ENCODE data around the gene ZSCAN5B. TPM values are rescaled to one million over a fixed set of nuclear protein-coding genes. Genes with fewer than 3 reads are reported as not detected.

Gene ZSCAN5B
- total and polyA plus RNA-seq, 8 donors, result 0.14 to 0.22 (median 0.21) TPM; not detected in 4

- DNase-seq (no peak), ATAC-seq (no peak)
- H3K4me3 ChIP-seq, result no peak within 1 kb of the TSS
- TF ChIP-seq CTCF (IDR thresholded peaks at IDR 0.05), result no peak
- intact Hi-C loops (cut with DNase I), result no loop called here
- H3K4me1 ChIP-seq, result no peaks in the 10 kb centered on the region
- H3K27me3 ChIP-seq, result peaks cover 0 to 7% of the 10 kb centered on the region in 2 donors
- H3K36me3 ChIP-seq, result no peaks in the 10 kb centered on the region
- H3K27ac ChIP-seq, result no peak within 1 kb of the TSS
- H3K9me3 ChIP-seq, result no peaks in the 10 kb centered on the region
Measured at GRCh38 chr19:56201973-56202372, 4.4 kb upstream of the ZSCAN5B start, which contains the start of gene ZSCAN5C. ZSCAN5C (plus strand) TSS chr19:56202273; CDS start chr19:56205914, 3,641 bp downstream.

GRCh38 chr19:56199687-56200086, 2.1 kb upstream of the ZSCAN5B start:
- H3K9me3 ChIP-seq, result no peaks in the 10 kb centered on the region
- DNase-seq (no peak), ATAC-seq (no peak)
- intact Hi-C loops (cut with DNase I), result no loop called here
- TF ChIP-seq CTCF (IDR thresholded peaks at IDR 0.05), result no peak
- peaks cover 0 to 12% of the 10 kb centered on the region in 2 donors for H3K27me3 ChIP-seq
- H3K4me3 ChIP-seq, result no peak overlapping the region
- H3K4me1 ChIP-seq, result no peaks in the 10 kb centered on the region
- H3K27ac ChIP-seq, result no peak overlapping the region
- H3K36me3 ChIP-seq, result no peaks in the 10 kb centered on the region

DNA sequence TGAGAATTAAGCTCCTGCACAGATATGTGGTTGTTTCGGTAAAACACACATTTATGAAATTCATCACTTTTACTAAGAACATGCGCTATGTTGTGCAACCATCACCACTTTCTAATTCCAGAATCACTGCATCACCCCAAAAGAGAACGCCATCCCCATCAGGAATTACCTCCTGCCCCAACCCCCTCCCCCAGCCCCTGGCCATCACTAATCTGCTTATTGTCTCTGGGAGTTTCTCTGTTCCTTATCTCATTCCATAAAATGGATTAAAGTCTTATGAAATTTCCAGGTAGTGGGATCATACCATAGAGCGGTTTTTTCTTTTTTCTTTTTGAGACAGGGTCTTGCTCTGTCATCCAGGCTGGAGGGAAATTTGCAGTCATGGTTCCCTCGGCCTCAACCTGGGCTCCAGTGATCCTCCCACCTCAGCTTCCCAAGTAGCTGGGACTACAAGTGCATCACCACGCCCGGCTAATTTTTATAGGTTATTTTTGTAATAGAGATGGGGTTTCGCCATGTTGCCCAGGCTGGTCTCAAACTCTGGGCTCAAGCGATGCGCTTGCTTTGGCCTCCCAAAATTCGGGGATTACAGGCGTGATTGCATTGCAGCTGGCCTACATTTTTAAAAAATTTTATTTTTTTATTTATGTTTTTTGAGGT, 3.5 kb downstream of the ZSCAN5B start:
- H3K9me3 ChIP-seq, result no peaks in the 10 kb centered on the region
- no peak overlapping the region for H3K4me3 ChIP-seq
- DNase-seq (no peak), ATAC-seq (no peak)
- H3K4me1 ChIP-seq, result no peaks in the 10 kb centered on the region
- intact Hi-C loops (cut with DNase I), result no loop called here
- H3K27me3 ChIP-seq, result peaks cover 0 to 5% of the 10 kb centered on the region in 2 donors
- no peak overlapping the region for H3K27ac ChIP-seq
- no peak for TF ChIP-seq CTCF (IDR thresholded peaks at IDR 0.05)
- no peaks in the 10 kb centered on the region for H3K36me3 ChIP-seq

- ATAC-seq, result no peak
- Histone ChIP-seq H3K27me3 (peaks cover 0 to 5% of the 10 kb centered on the region in 2 donors), H3K9me3 (no peaks in the 10 kb centered on the region), H3K4me1 (no peaks in the 10 kb centered on the region), H3K27ac (no peak overlapping the region), H3K4me3 (no peak overlapping the region), H3K36me3 (no peaks in the 10 kb centered on the region)
- intact Hi-C loops (cut with DNase I), result no loop called here
- no peak for TF ChIP-seq CTCF (IDR thresholded peaks at IDR 0.05)
- no peak for DNase-seq
Measured at GRCh38 chr19:56191711-56192110, 5.9 kb downstream of the ZSCAN5B start.

DNA sequence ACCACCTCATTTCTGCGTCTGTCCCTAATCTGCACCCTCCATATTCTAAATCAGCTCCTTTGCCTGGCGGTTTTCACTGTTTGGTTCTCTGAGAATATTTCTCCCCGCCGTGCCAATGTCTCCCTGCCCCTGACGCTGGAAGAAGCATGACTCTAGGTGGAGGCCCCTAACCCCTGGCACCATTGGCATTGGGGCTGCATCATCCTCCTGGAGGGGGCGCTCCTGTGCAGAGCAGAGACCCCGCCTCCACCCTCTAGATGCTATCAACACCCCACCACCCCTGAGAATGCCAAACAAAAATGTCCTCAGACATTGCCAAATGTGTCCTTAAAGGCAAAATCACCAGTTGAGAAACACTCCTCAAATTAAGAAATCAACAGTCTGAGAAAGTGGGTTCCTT, 6.5 kb downstream of the ZSCAN5B start:
- TF ChIP-seq CTCF (IDR thresholded peaks at IDR 0.05), result no peak
- intact Hi-C loops (cut with DNase I), result no loop called here
- peaks cover 0 to 4% of the 10 kb centered on the region in 2 donors for H3K27me3 ChIP-seq
- no peaks in the 10 kb centered on the region for H3K9me3 ChIP-seq
- no peaks in the 10 kb centered on the region for H3K4me1 ChIP-seq
- no peaks in the 10 kb centered on the region for H3K36me3 ChIP-seq
- ATAC-seq (no peak), DNase-seq (no peak)
- H3K27ac ChIP-seq, result no peak overlapping the region
- no peak overlapping the region for H3K4me3 ChIP-seq

Data from left lung (tissue), 10 donors.